Activated T-helper 2 cell treated with anti-CD3 and anti-CD28 coated beads, Interferon-gamma antibody, Interleukin-2, Interleukin-4, amounts not matched to agents 10 μg/mL and 5 μg/mL and 100 μg/mL, durations not matched to agents 14 hours and 24 hours and 36 hours (primary cell): Measurements from ENCODE around the gene AVP. TPM values are rescaled to one million over a fixed set of nuclear protein-coding genes. Genes with fewer than 3 reads are reported as not detected.
"Not testable (repeated sequence)": the region's sequence is repeated elsewhere in the genome, so short reads cannot be mapped to it uniquely, and the experiment has no call there.

ENCODE experiments used
- DNase-seq: peaks from one replicate; pipeline ENCODE4 v3.0.0; 2021; ENCODE audit warnings: low spot score
- H3K27ac Mint-ChIP-seq: one replicate; pipeline ENCODE4 v1.8.0; 2021; ENCODE audit warnings: mixed read lengths
- H3K27me3 Mint-ChIP-seq: one replicate; pipeline ENCODE4 v1.8.0; 2021; ENCODE audit warnings: low read depth, mixed read lengths
- H3K36me3 Mint-ChIP-seq: one replicate; pipeline ENCODE4 v1.8.0; 2021; ENCODE audit warnings: low read depth, mixed read lengths
- H3K4me1 Mint-ChIP-seq: one replicate; pipeline ENCODE4 v1.8.0; 2021; ENCODE audit warnings: low read depth, mixed read lengths
- H3K4me3 Mint-ChIP-seq: one replicate; pipeline ENCODE4 v1.8.0; 2021; ENCODE audit warnings: low read depth, mild to moderate bottlenecking, moderate library complexity, mixed read lengths
- H3K9me3 Mint-ChIP-seq: one replicate; pipeline ENCODE4 v1.8.0; 2021; ENCODE audit warnings: mixed read lengths
- intact Hi-C: fragments of 100-400 bp; cut with micrococcal nuclease; formaldehyde crosslinking; loops from one replicate; pipeline ENCODE4 v1.15.1; 2023
- total RNA-seq: library from RNA; stranded (reverse); gene quantifications from 2 replicates; pipeline ENCODE4 v1.2.3, GENCODE V29; 2022

AVP gene
- total RNA-seq, 1 donor from 2014 or later: not detected

DNA sequence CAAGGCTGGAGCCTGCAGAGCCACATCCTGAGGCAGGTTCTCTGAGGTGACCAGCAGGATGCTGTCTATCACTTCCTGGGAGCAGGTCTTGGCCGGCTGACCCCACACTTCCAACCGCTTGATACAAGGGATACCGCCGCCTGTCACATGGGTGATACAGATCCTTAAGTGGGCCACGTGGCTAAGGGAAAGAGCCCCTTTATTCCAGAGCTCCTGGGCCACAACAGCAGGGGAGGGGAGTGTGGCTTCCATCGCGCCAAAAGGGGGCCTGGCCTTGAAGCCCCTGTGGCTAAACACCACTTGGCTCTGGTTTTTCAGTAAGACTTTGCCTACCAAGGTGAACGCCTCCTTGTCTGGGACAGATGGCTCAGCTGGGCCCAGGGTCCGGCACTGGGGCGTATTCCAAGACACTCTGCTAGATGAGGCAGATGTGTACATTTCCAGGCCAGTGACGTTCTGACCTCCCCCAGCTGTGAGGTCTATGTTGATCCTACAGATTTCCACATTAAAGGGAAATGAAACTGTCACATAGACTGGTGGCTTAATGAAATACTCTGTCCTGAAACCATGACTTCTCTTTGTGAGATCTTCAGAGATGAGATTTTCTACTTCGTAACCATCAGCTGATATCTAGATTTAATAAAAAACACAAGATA is 37.6 kb upstream of the AVP start:
- intact Hi-C loops: loop anchor here (5.0 kb wide), 1 partner anchor 35 kb away; the partner anchor contains the start of genes FASTKD5 and UBOX5
- no peak for DNase-seq
- Mint-ChIP-seq H3K4me1 (peaks cover 22% of the 10 kb centered on the region), H3K36me3 (peaks cover 49% of the 10 kb centered on the region), H3K9me3 (peaks cover 10% of the 10 kb centered on the region), H3K4me3 (no peak overlapping the region), H3K27ac (peak overlapping the region; percentile 28), H3K27me3 (no peaks in the 10 kb centered on the region)

- no peak for DNase-seq
- Mint-ChIP-seq H3K27me3 (no peaks in the 10 kb centered on the region), H3K27ac (peak overlapping the region; percentile 52), H3K4me3 (peak overlapping the region; percentile 9), H3K4me1 (peaks cover 22% of the 10 kb centered on the region), H3K36me3 (peaks cover 46% of the 10 kb centered on the region), H3K9me3 (peaks cover 10% of the 10 kb centered on the region)
- intact Hi-C loops: loop anchor here (5.0 kb wide), 1 partner anchor 36 kb away; the partner anchor contains the start of genes FASTKD5 and UBOX5
Observed at GRCh38 chr20:3121271-3121911, 36.9 kb upstream of the AVP start.

DNA sequence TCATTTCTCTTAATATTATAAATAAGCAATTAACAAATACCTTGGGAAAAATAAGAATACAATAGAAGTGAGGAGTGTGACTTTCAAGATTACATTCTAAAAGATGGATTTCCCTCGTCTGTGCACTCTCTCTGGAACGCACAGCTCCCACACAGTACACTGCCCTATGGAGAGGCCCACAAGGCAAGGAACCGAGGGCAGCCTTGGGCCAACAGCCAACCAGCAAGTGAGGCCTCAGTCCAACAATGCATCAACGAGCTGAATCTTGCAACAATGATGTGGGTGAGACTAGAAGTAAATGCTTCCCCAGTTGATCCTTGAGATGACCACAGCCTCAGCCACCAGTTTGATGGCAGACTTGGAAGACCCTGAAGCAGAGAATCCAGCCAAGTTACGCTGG is 34.5 kb upstream of the AVP start:
- intact Hi-C loops: no loop called here
- peaks cover 42% of the 10 kb centered on the region for H3K36me3 Mint-ChIP-seq

DNA sequence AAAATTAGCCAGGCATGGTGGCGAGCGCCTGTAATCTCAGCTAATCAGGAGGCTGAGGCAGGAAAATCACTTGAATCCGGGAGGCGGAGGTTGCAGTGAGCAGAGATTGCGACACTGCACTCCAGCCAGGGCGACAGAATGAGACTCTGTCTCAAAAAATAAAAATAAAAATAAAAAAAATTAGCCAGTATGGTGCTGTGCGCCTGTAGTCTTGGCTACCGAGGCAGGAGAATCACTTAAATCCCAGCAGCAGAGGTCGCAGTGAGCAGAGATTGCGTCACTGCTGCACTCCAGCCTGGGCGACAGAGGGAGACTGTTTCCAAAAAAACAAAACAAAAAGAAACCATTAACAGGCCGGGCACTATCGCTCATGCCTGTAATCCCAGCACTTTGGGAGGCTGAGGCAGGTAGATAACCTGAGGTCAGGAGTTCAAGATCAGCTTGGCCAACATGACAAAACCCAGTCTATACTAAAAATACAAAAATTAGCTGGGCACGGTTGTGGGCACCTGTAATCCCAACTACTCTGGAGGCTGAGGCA is 33.4 kb upstream of the AVP start:
- H3K9me3 Mint-ChIP-seq, H3K27ac Mint-ChIP-seq, intact Hi-C loops, H3K4me3 Mint-ChIP-seq, H3K27me3 Mint-ChIP-seq: not testable (repeated sequence)
- H3K4me1 Mint-ChIP-seq: peaks cover 19% of the 10 kb centered on the region
- peak; percentile 37 for DNase-seq
- peaks cover 32% of the 10 kb centered on the region for H3K36me3 Mint-ChIP-seq

More for the DNA sequence above, 34.5 kb upstream of the AVP start:
- DNase-seq: no peak
- H3K9me3 Mint-ChIP-seq: peaks cover 10% of the 10 kb centered on the region
- no peak overlapping the region for H3K4me3 Mint-ChIP-seq
- no peaks in the 10 kb centered on the region for H3K27me3 Mint-ChIP-seq
- H3K27ac Mint-ChIP-seq: no peak overlapping the region
- peaks cover 24% of the 10 kb centered on the region for H3K4me1 Mint-ChIP-seq

- peaks cover 17% of the 10 kb centered on the region for H3K36me3 Mint-ChIP-seq
- no peak overlapping the region for H3K27ac Mint-ChIP-seq
- no peaks in the 10 kb centered on the region for H3K27me3 Mint-ChIP-seq
- no peak for DNase-seq
- no peaks in the 10 kb centered on the region for H3K9me3 Mint-ChIP-seq
- intact Hi-C loops: no loop called here
- no peak overlapping the region for H3K4me3 Mint-ChIP-seq
- H3K4me1 Mint-ChIP-seq: peaks cover 9% of the 10 kb centered on the region
Observed at GRCh38 chr20:3116341-3116740, 31.8 kb upstream of the AVP start.

DNA sequence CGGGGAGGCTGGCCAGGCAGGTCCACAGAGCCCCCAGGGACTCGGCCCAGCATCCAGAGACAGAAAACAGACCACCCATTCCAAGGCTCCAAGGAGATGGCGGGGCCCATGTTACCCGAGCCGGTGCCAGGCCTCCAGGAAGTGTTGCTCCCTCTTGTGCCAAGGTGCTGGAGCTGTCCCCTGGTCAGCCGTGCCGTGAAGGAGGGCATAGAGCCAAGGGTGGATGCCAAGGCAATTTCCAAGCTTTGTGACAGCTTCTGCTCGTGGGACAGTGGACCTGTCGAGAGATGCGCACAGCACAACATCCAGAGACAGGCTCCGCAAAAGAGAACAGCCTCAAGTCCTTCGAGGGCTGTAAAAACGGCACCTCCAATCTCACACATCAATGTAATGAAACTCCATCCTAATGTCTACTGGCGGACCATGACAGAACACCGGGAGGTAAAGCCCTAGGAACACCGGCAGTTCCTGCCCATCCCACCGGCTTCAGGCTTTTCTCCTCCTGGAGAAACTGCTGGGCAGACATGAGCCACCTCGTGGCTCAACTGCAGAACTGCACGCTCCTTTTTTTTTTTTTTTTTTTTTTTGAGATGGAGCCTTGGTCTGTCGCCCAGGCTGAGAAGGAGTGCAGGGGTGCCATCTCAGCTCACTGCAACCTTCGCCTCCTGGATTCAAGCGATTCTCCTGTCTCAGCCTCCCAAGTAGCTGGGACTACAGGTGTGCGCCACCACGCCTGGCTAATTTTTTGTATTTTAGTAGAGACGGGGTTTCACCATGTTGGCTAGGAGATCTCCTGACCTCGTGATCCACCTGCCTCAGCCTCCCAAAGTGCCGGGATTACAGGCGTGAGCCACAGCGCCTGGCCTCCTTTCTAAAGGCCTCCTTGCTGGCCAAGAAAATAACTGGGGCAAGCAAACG is 30.9 kb upstream of the AVP start:
- Mint-ChIP-seq H3K27me3 (no peaks in the 10 kb centered on the region), H3K9me3 (no peaks in the 10 kb centered on the region), H3K36me3 (peaks cover 8% of the 10 kb centered on the region), H3K4me1 (peaks cover 2% of the 10 kb centered on the region), H3K27ac (no peak overlapping the region), H3K4me3 (no peak overlapping the region)
- intact Hi-C loops: loop anchor here (2.0 kb wide), 1 partner anchor 61 kb away; no protein-coding TSS in a partner anchor
- no peak for DNase-seq

DNA sequence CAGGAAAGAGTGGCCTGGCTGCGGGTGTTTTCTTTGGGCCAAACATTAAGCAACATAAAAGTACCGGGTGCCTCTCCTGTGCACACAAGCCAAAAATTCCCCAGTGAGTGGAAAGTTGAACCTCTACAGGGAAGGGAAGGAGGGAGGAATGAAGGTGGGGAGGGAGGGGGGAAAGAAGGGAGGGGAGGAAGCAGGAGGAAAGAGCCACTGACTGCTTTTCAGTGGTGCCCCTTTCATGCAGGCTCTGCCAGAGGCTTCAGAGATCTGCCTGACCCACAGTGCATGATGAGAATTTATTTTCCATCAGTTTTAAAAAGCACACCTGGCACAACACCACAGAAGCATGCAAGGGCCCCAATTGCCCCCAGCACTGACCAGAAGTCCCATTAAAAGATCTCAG is 27.5 kb upstream of the AVP start:
- H3K36me3 Mint-ChIP-seq: peaks cover 10% of the 10 kb centered on the region

DNA sequence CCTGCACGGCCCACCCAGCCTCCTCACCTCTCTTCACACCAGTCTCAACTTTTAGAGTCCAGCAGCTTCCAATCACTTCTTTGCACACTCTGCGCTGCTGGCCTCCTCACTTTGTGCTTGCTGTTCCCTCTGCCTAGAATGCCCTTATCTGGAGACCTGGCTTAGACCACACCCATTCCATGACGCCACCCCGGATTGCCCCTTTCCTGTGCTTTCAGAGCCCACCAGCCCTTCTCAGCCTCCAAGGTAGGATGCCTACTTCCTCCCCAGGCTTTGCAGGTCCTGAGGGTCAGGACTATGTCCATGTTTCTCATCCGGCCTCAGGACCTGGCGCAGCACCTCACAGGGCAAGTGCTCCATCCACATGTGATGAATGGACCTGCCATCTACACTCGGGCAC is 27.0 kb upstream of the AVP start:
- Mint-ChIP-seq H3K9me3 (no peaks in the 10 kb centered on the region), H3K4me3 (no peak overlapping the region), H3K27me3 (no peaks in the 10 kb centered on the region), H3K27ac (no peak overlapping the region), H3K36me3 (peaks cover 11% of the 10 kb centered on the region), H3K4me1 (peaks cover 2% of the 10 kb centered on the region)
- DNase-seq: no peak
- intact Hi-C loops: no loop called here

More for the DNA sequence above, 27.5 kb upstream of the AVP start:
- DNase-seq: no peak
- H3K9me3 Mint-ChIP-seq: no peaks in the 10 kb centered on the region
- H3K27me3 Mint-ChIP-seq: no peaks in the 10 kb centered on the region
- intact Hi-C loops: no loop called here
- H3K27ac Mint-ChIP-seq: no peak overlapping the region
- H3K4me1 Mint-ChIP-seq: peaks cover 2% of the 10 kb centered on the region
- no peak overlapping the region for H3K4me3 Mint-ChIP-seq

DNA sequence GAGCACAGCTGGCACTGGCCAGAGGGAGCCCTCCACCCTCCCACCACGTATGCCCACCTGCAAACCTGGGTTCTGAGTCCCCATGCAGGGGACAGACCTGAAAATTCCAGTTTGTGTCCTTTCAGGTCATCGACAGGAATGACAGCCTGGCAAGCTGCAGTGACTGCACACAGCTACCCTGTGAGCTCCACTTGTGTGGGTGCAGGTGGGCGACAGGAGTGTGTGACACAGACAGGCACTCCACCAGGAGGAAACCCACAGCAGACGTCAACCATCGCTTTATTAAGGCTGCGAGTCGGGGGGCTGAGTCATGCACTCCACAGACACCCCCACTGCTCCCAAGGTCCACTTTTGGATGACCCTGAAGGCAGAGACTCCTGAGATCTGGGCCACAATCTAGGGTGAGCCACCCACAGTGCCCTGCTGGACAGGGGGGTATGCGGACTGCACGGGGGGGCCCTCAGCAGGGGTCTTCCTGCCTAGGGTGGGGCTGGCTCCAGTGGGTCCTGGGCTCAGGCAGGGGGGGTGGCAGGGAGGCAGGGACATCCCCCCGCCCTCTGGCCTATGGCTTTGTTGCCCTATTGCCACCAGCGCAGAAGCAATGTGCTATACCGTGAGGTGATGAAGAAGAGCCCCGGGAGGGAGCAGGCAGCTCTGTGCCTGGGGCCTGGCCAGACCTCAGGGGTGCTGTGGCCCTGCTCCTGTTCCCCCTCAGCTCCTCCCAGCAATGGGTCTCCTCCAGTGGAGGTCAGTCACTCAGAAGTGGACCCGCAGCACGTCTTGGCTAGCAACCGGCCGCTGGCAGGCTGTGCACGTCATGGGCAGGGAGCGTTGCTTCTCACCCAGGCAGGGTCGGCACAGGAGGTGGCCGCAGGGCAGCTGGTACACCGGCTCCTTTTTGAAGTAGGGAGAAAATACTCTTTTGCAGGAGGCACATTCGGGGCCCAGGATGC is 25.1 kb upstream of the AVP start:
- Mint-ChIP-seq H3K4me3 (no peak overlapping the region), H3K36me3 (peaks cover 9% of the 10 kb centered on the region), H3K4me1 (no peaks in the 10 kb centered on the region), H3K9me3 (no peaks in the 10 kb centered on the region), H3K27me3 (no peaks in the 10 kb centered on the region), H3K27ac (no peak overlapping the region)
- DNase-seq: no peak
- intact Hi-C loops: no loop called here

DNA sequence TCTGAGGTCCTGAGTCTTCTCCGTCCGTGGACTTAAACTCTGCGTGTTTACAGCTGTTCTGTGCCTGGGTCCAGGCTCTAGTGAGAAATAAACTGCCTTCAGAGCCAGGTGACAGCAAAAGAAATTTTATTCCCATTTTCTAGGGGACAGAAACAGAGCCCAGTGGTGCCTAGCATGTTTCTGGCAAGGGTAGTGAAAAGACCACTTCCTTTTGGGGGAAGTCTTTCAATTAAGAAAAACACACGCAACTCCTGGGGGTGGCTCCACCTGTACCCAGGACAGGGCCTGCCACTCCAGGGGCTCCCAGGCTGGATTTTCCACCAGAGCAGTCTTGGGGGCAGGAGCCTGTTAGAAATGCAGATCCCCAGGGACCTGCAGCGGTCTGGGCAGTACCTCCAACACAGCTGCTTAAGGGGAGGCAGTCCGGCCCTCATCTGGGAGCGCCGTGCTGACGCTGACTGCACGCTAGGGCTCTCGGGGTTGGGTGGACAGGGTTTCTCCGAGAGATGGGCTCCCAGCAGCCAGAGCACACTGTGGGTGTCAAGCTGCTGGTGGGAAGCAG is 23.0 kb upstream of the AVP start:
- no peaks in the 10 kb centered on the region for H3K27me3 Mint-ChIP-seq
- no peak for DNase-seq
- no peaks in the 10 kb centered on the region for H3K9me3 Mint-ChIP-seq
- no peak overlapping the region for H3K27ac Mint-ChIP-seq
- no peak overlapping the region for H3K4me3 Mint-ChIP-seq
- intact Hi-C loops: no loop called here
- H3K4me1 Mint-ChIP-seq: peaks cover 6% of the 10 kb centered on the region
- H3K36me3 Mint-ChIP-seq: peaks cover 3% of the 10 kb centered on the region

GRCh38 chr20:3106658-3107463 is 22.3 kb upstream of the AVP start:
- H3K27me3 Mint-ChIP-seq: no peaks in the 10 kb centered on the region
- DNase-seq: no peak

More at GRCh38 chr20:3106658-3107463, 22.3 kb upstream of the AVP start:
- intact Hi-C loops: no loop called here
- H3K27ac Mint-ChIP-seq: no peak overlapping the region
- no peaks in the 10 kb centered on the region for H3K9me3 Mint-ChIP-seq
- peaks cover 3% of the 10 kb centered on the region for H3K36me3 Mint-ChIP-seq
- peaks cover 12% of the 10 kb centered on the region for H3K4me1 Mint-ChIP-seq
- no peak overlapping the region for H3K4me3 Mint-ChIP-seq
